GM12874 (cell line): ENCODE measurements around the gene PRKCE.

Source experiments
- CTCF ChIP-seq: IDR thresholded peaks from 2 replicates; pipeline ENCODE4 v1.5.1; 2011; ENCODE audit warnings: low read depth, mild to moderate bottlenecking, control low read depth, low read length, moderate library complexity; ENCODE audit not compliant: insufficient read depth

Gene PRKCE

DNA sequence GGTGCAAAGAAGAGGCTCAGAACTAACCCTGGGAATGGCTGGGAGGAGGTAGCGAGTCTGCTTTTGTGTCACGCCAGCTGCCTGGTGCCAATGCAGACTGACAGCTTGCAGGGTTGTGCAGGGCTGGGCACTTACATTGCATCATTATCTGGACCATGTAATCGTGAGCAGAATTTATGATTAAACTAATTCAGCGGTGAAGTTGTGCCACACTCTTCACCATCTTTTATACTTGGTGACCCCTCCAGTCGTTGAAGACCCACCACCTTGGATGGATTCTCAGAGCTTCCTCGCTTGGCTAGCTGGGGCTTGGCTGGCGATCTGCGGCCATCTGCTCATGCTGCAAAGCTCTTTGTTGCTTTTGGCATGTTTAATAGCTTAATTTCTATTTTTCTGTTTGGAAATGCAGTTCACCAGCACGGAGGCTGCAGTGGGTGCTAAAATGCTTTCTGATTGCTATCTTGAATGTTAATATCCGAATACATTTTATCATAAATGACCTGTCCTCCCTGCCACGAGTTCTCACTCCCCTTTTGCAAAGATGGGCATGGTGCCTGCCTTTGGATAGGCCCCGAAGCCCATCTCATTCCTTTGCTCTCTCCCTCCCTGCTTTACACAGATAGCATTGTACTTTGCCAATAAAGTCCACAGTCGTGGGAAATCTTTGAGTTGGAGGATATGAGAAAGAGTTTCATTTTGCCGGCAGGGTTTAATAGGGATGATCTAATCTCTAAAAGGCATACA lies 188.2 kb downstream of the PRKCE start:
- TF ChIP-seq CTCF = no peak

GRCh38 chr2:45840481-45840880 lies 189.0 kb downstream of the PRKCE start:
- no peak for TF ChIP-seq CTCF

GRCh38 chr2:45841752-45842407 lies 190.4 kb downstream of the PRKCE start:
- no peak for TF ChIP-seq CTCF

GRCh38 chr2:45843136-45843535 lies 191.7 kb downstream of the PRKCE start:
- no peak for TF ChIP-seq CTCF

GRCh38 chr2:45844796-45845457 lies 193.5 kb downstream of the PRKCE start:
- TF ChIP-seq CTCF = no peak

- TF ChIP-seq CTCF = no peak
Measured at GRCh38 chr2:45845566-45845965, 194.1 kb downstream of the PRKCE start.

- no peak for TF ChIP-seq CTCF
Measured at GRCh38 chr2:45849491-45850283, 198.2 kb downstream of the PRKCE start.
